RPMI8226 (cell line): ENCODE results near the gene FCHO1.

Source experiments
- DNase-seq: peaks from one replicate; pipeline ENCODE4 v3.0.0-alpha.2; 2015

FCHO1 gene

GRCh38 chr19:17832443-17833208 lies 81.3 kb downstream of the FCHO1 start:
- no peak for DNase-seq

GRCh38 chr19:17834350-17835181 lies 83.3 kb downstream of the FCHO1 start:
- no peak for DNase-seq

- DNase-seq = no peak
Measured at GRCh38 chr19:17835182-17836006, 84.1 kb downstream of the FCHO1 start.

- DNase-seq = no peak
Measured at GRCh38 chr19:17836530-17836929, 85.3 kb downstream of the FCHO1 start.

GRCh38 chr19:17837972-17838371 lies 86.7 kb downstream of the FCHO1 start:
- no peak for DNase-seq
